DMS 273 (cell line): Measurements from ENCODE around the gene ZNF732.
"Not testable (repeated sequence)": the region's sequence is repeated elsewhere in the genome, so short reads cannot be mapped to it uniquely, and the experiment has no call there.

ENCODE experiments used
- DNase-seq: peaks from one replicate; lab custom pipeline; 2025; ENCODE audit not compliant: unreplicated experiment; lab: John Stamatoyannopoulos, UW

ZNF732 gene

GRCh38 chr4:253936-254756, 51.1 kb downstream of the ZNF732 start:
- DNase-seq, result no peak

- DNase-seq, result no peak
Observed at GRCh38 chr4:252065-252601, 53.1 kb downstream of the ZNF732 start.

GRCh38 chr4:244471-244870, 60.8 kb downstream of the ZNF732 start:
- DNase-seq, result peak; percentile 79

GRCh38 chr4:243426-243825, 61.8 kb downstream of the ZNF732 start:
- no peak for DNase-seq

- DNase-seq, result peak; percentile 87
Observed at GRCh38 chr4:242121-242848, 63.0 kb downstream of the ZNF732 start.

GRCh38 chr4:241411-241810, 63.9 kb downstream of the ZNF732 start:
- DNase-seq, result not testable (repeated sequence)

GRCh38 chr4:236028-236427, 69.2 kb downstream of the ZNF732 start:
- no peak for DNase-seq

GRCh38 chr4:234178-234577, 71.1 kb downstream of the ZNF732 start:
- DNase-seq, result no peak

- DNase-seq, result no peak
Observed at GRCh38 chr4:223913-224497, 81.3 kb downstream of the ZNF732 start.
